B cell (primary cell): ENCODE results near the gene NTHL1. TPM values are rescaled to one million over a fixed set of nuclear protein-coding genes. Genes with fewer than 3 reads are reported as not detected.

ENCODE experiments used
- ATAC-seq: fragments of 200-7000 bp; cut with Tn5 transposase; one replicate; pipeline ENCODE4 v1.10.0; 2021; ENCODE audit warnings: low read depth, mild to moderate bottlenecking, moderate number of reproducible peaks, moderate library complexity
- CTCF ChIA-PET: fragments of 350-600 bp; sonication (Branson Sonifier 250); formaldehyde crosslinking; loops from one replicate; lab custom pipeline; 2021; ENCODE audit warnings: antibody characterized with exemption, inconsistent platforms; lab: Charles Lee
- POLR2A ChIA-PET: fragments of 350-600 bp; sonication (Branson Sonifier 250); formaldehyde crosslinking; loops from one replicate; lab custom pipeline; 2021; ENCODE audit warnings: antibody characterized with exemption; lab: Charles Lee
- DNase-seq: peaks from one replicate; pipeline ENCODE4 v3.0.0; 2013
- H2AFZ ChIP-seq: 2 replicates; pipeline ENCODE4 v1.6.1; 2012; ENCODE audit warnings: mild to moderate bottlenecking, low read depth, low read length; ENCODE audit not compliant: insufficient read depth, poor library complexity, severe bottlenecking
- H3K27ac ChIP-seq, 2 donors: 1 replicate in 1 of 2; 2 replicates in 1 of 2; pipeline ENCODE4 v1.5.1; 2012 to 2013; ENCODE audit warnings: low read length in 2 of 2, mild to moderate bottlenecking in 2 of 2, moderate library complexity in 1 of 2
- H3K27me3 ChIP-seq, 4 experiments: fragments of 200-600 bp in 1 of 4; sonication (generic) in 1 of 4; replicated peaks in 1 of 4; 1 replicate in 2 of 4; 2 replicates in 2 of 4; pipeline versions ENCODE4 v1.6.1 to v1.7.0; 2013 to 2016; ENCODE audit warnings: low read length in 3 of 4, mild to moderate bottlenecking in 2 of 4, mixed read lengths in 1 of 4, moderate library complexity in 1 of 4; ENCODE audit not compliant: insufficient read depth in 4 of 4, control insufficient read depth in 3 of 4; ENCODE audit errors: control extremely low read depth in 1 of 4
- H3K36me3 ChIP-seq, 2 experiments: replicated peaks in 1 of 2; 1 replicate in 1 of 2; 2 replicates in 1 of 2; pipeline versions ENCODE4 v1.6.1 to v1.7.1; 2013; ENCODE audit warnings: low read length in 1 of 2; ENCODE audit not compliant: insufficient read depth in 2 of 2, control insufficient read depth in 1 of 2; ENCODE audit errors: control extremely low read depth in 1 of 2, extremely low read depth in 1 of 2
- H3K4me1 ChIP-seq, 2 donors: fragments of 200-600 bp in 1 of 2; sonication (generic) in 1 of 2; 1 replicate in 1 of 2; 2 replicates in 1 of 2; pipeline versions ENCODE4 v1.5.1 to v1.6.1; 2013 to 2017; ENCODE audit warnings: low read length in 2 of 2; ENCODE audit not compliant: control insufficient read depth in 2 of 2, insufficient read depth in 2 of 2
- H3K4me2 ChIP-seq: replicated peaks from 2 replicates; pipeline ENCODE3; 2012; ENCODE audit warnings: mild to moderate bottlenecking, low read depth, low read length; ENCODE audit not compliant: poor library complexity, severe bottlenecking
- H3K4me3 ChIP-seq, 5 experiments: fragments of 200-600 bp in 1 of 5; sonication (generic) in 1 of 5; 1 replicate in 3 of 5; 2 replicates in 2 of 5; pipeline versions ENCODE4 v1.5.1 to v1.7.0; 2011 to 2016; ENCODE audit warnings: low read length in 4 of 5, mild to moderate bottlenecking in 4 of 5, low read depth in 2 of 5, control low read depth in 1 of 5, moderate library complexity in 1 of 5; ENCODE audit not compliant: insufficient read depth in 1 of 5; ENCODE audit errors: control extremely low read depth in 1 of 5, extremely low read depth in 1 of 5
- H3K79me2 ChIP-seq: fragments of 200-600 bp; sonication (generic); one replicate; pipeline ENCODE4 v1.6.0; 2016; ENCODE audit warnings: low read length; ENCODE audit not compliant: control insufficient read depth, insufficient read depth
- H3K9ac ChIP-seq: fragments of 200-600 bp; sonication (generic); 2 replicates; pipeline ENCODE4 v1.6.1; 2017; ENCODE audit warnings: mild to moderate bottlenecking, low read length, moderate library complexity
- H3K9me3 ChIP-seq, 3 donors: one replicate each; pipeline versions ENCODE4 v1.6.1 to v1.7.1; 2013; ENCODE audit warnings: low read length in 2 of 3; ENCODE audit not compliant: control insufficient read depth in 2 of 3, insufficient read depth in 1 of 3; ENCODE audit errors: control extremely low read depth in 1 of 3
- H4K20me1 ChIP-seq: 2 replicates; pipeline ENCODE4 v1.6.0; 2012; ENCODE audit warnings: mild to moderate bottlenecking, low read length; ENCODE audit not compliant: insufficient read depth, control insufficient read depth, poor library complexity, severe bottlenecking
- H3K27ac Mint-ChIP-seq: one replicate; pipeline ENCODE4 v1.8.0; 2021; ENCODE audit warnings: mixed read lengths
- H3K27me3 Mint-ChIP-seq: one replicate; pipeline ENCODE4 v1.8.0; 2021; ENCODE audit warnings: mixed read lengths
- H3K4me1 Mint-ChIP-seq: one replicate; pipeline ENCODE4 v1.8.0; 2021; ENCODE audit warnings: mixed read lengths
- H3K4me3 Mint-ChIP-seq: one replicate; pipeline ENCODE4 v1.8.0; 2021; ENCODE audit warnings: mixed read lengths
- H3K9me3 Mint-ChIP-seq: one replicate; pipeline ENCODE4 v1.8.0; 2022; ENCODE audit warnings: mixed read lengths; ENCODE audit not compliant: insufficient read depth
- CTCF ChIP-seq: fragments of 200-600 bp; IDR thresholded peaks from one replicate; pipeline ENCODE4 v1.8.0; 2022; ENCODE audit warnings: antibody characterized with exemption, mild to moderate bottlenecking
- EZH2 ChIP-seq: IDR thresholded peaks from 2 replicates; pipeline ENCODE4 v1.6.1; 2012; ENCODE audit warnings: borderline replicate concordance, low read depth, mild to moderate bottlenecking, moderate library complexity, low read length; ENCODE audit not compliant: insufficient read depth, poor library complexity, severe bottlenecking
- WGBS: methylation state at CpG from one replicate; pipeline ENCODE4 v1.1.5; 2013; ENCODE audit warnings: missing lambda C conversion rate; ENCODE audit not compliant: insufficient coverage; 5-methylcytosine and 5-hydroxymethylcytosine counted together
- intact Hi-C: fragments of 100-400 bp; cut with micrococcal nuclease; formaldehyde crosslinking; loops from one replicate; pipeline ENCODE4 v1.10.0; 2022
- polyA plus RNA-seq: library from polyadenylated mRNA; depleted of rRNA; stranded (reverse); fragments of >200 nt; gene quantifications from 2 replicates; pipeline ENCODE4 v1.2.3, GENCODE V29; 2012
- total RNA-seq, 2 donors: library from RNA; stranded (reverse); fragments of 120-200 nt in 1 of 2; gene quantifications; 1 replicate in 1 of 2; 2 replicates in 1 of 2; pipeline versions ENCODE4 v1.2.3 to v1.2.4, GENCODE V29; 2013 to 2022

The NTHL1 gene
- total and polyA plus RNA-seq, 2 donors (not counting 1 experiment from before 2014, with no cell fraction given) = 17.5 to 27.6 TPM

- no peaks in the 10 kb centered on the region for H3K27me3 Mint-ChIP-seq
- Histone ChIP-seq H4K20me1 (no peaks in the 10 kb centered on the region), H2AFZ (peak overlapping the region; percentile 93), H3K4me3 (no peak overlapping the region), H3K27me3 (no peaks in the 10 kb centered on the region), H3K36me3 (peaks cover 0 to 8% of the 10 kb centered on the region in 2 experiments), H3K4me1 (peaks cover 17 to 35% of the 10 kb centered on the region in 2 donors), H3K27ac (no peak overlapping the region), H3K4me2 (no peak overlapping the region), H3K79me2 (peaks cover 47% of the 10 kb centered on the region), H3K9ac (no peak overlapping the region), H3K9me3 (no peaks in the 10 kb centered on the region)
- no peak for DNase-seq
- ChIA-PET CTCF (interaction anchor here (2.6 kb wide), 1 partner anchor 94 kb away, joined by 16 read pairs; no protein-coding TSS in a partner anchor), POLR2A (no interaction called here)
- no peak overlapping the region for H3K27ac Mint-ChIP-seq
- WGBS = 90% methylated on average over 6 of the region's 21 CpGs
- H3K4me3 Mint-ChIP-seq = peak overlapping the region; percentile 56
- ATAC-seq = no peak
- no peaks in the 10 kb centered on the region for H3K9me3 Mint-ChIP-seq
- no peak for TF ChIP-seq CTCF
- intact Hi-C loops = loop anchor here (5.0 kb wide), 1 partner anchor 221 kb away; the partner anchor contains the start of gene RNPS1
- H3K4me1 Mint-ChIP-seq = peaks cover 20% of the 10 kb centered on the region
Observed at GRCh38 chr16:2045965-2046892, 1.4 kb downstream of the NTHL1 start.

GRCh38 chr16:2044541-2044940 is 3.1 kb downstream of the NTHL1 start:
- DNase-seq (no peak), ATAC-seq (no peak)
- H3K27ac ChIP-seq = no peak overlapping the region
- Mint-ChIP-seq H3K9me3 (no peaks in the 10 kb centered on the region), H3K27ac (no peak overlapping the region), H3K4me1 (peaks cover 20% of the 10 kb centered on the region), H3K27me3 (no peaks in the 10 kb centered on the region), H3K4me3 (no peak overlapping the region)
- peaks cover 17 to 35% of the 10 kb centered on the region in 2 donors for H3K4me1 ChIP-seq
- no peak for TF ChIP-seq EZH2
- TF ChIP-seq CTCF = no peak
- WGBS = 83% methylated on average over 22 of the region's 22 CpGs
- no peak overlapping the region for H2AFZ ChIP-seq
- intact Hi-C loops = no loop called here
- H4K20me1 ChIP-seq = no peaks in the 10 kb centered on the region
- no peak overlapping the region for H3K9ac ChIP-seq
- ChIA-PET POLR2A (no interaction called here), CTCF (no interaction called here)
- no peaks in the 10 kb centered on the region for H3K9me3 ChIP-seq
- no peaks in the 10 kb centered on the region for H3K27me3 ChIP-seq
- peaks cover 32% of the 10 kb centered on the region for H3K79me2 ChIP-seq
- no peak overlapping the region for H3K4me3 ChIP-seq
- no peaks in the 10 kb centered on the region for H3K36me3 ChIP-seq
- H3K4me2 ChIP-seq = peak overlapping the region; percentile 41
